AG09309 (cell line): ENCODE measurements around the gene METTL26.

Experiments used
- DNase-seq: peaks from one replicate; pipeline ENCODE4 v3.0.0-alpha.2; 2010; ENCODE audit warnings: low read depth
- H3K4me3 ChIP-seq: 2 replicates; pipeline ENCODE4 v1.5.1; 2011; ENCODE audit warnings: mild to moderate bottlenecking, low read depth, low read length, moderate library complexity; ENCODE audit not compliant: control insufficient read depth
- TF ChIP-seq, protein P1 (sequence below): IDR thresholded peaks from 2 replicates; pipeline ENCODE4 v1.5.1; 2011; ENCODE audit warnings: mild to moderate bottlenecking, low read depth, low read length, inconsistent platforms; ENCODE audit not compliant: insufficient read depth, control insufficient read depth; ENCODE audit errors: missing control alignments

Gene METTL26

DNA sequence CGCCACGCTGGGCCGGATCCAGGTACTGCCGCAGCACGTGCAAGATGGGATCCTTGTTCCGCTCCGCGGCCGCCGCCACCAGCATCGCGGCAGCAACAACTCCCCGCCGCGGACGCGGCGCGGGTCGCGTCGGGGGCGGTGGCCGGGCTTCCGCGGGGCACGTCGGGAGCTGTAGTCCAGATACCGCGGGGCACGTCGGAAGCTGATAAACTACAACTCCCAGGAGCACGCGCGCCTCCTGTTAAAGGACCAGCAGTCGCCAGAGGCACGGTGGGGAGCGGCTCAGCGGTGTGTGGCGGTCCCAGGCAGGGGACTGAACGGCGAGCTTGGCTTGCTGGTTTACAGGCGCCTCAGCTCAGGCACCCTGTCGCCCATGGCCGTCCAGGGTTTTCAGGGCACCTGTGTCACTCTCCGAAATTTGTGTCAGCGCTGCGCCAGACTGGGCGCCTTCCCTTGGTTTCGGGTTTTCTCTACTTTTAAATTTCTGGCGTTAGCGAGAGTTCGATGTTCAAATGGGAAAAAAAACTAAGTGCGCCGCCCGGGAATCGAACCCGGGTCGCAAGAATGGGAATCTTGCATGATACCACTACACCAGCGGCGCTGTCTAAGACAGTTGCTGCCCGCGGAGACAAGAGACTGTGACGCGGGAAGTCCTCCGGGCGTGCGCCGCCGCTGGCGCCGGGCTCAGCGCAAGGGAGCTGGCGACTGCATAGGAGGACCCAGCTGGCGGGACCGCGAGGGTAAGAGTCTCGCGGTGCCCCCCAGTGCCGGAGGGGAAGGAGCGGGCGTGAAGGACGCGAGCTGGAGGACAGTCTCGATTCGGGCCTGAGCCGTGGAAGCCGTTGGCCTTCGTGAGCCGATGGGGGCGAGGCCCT is at the start of gene METTL26:
Gene METTL26, minus strand, starts transcription at position 100 of the 875 bp plus-strand sequence. Its CDS starts 15 bp downstream, at position 85.
- H3K4me3 ChIP-seq: peak within 1 kb of the TSS; percentile 78
- peak; percentile 75 for DNase-seq
- TF ChIP-seq, protein P1, sequence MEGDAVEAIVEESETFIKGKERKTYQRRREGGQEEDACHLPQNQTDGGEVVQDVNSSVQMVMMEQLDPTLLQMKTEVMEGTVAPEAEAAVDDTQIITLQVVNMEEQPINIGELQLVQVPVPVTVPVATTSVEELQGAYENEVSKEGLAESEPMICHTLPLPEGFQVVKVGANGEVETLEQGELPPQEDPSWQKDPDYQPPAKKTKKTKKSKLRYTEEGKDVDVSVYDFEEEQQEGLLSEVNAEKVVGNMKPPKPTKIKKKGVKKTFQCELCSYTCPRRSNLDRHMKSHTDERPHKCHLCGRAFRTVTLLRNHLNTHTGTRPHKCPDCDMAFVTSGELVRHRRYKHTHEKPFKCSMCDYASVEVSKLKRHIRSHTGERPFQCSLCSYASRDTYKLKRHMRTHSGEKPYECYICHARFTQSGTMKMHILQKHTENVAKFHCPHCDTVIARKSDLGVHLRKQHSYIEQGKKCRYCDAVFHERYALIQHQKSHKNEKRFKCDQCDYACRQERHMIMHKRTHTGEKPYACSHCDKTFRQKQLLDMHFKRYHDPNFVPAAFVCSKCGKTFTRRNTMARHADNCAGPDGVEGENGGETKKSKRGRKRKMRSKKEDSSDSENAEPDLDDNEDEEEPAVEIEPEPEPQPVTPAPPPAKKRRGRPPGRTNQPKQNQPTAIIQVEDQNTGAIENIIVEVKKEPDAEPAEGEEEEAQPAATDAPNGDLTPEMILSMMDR: no peak

DNA sequence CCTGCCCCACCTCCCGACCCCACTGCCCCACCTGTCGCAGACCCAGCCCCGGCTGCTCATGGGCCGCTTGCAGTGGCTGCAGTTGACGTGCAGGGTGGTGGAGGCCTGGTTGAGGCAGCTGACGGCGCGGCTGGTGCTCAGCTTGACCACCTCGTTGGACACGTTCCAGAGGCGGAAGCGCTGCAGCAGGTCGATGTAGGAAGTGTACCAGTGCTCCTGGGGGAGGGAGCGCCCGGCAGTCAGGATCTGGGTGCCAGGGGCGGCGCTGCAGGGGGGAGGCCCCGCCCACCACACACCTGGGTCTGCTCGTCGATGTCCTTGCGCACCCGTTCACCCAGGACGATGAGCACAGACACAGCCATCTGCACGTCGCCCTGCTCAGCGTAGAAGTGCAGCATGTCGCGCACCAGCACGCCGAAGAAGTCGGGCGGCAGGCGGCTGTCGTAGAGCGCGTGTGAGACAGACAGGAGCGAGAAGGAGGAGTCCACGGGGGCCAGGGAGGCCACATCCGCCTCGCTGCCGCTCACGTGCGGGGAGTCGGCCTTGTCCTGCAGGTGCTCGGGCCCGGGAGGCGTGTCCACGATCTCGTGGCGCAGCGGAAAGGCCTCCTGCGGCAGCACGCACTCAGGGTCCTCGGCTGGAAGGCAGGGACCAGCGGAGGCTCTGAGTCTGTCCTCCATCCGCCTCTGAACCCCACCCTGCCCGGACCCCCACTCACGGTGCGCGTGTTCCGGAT is 49.0 kb upstream of the METTL26 start:
- no peak for DNase-seq
- TF ChIP-seq, protein P1: no peak
- H3K4me3 ChIP-seq: no peak overlapping the region; the same call in 1 of the 2 replicates

GRCh38 chr16:684071-684794 is 48.1 kb upstream of the METTL26 start, which contains the start of gene JMJD8:
Gene JMJD8 (minus strand): TSS chr16:684334. CDS start chr16:684319, 15 bp downstream.
- DNase-seq: peak; percentile 69
- TF ChIP-seq, protein P1: no peak
- peak within 1 kb of the TSS; percentile 63 for H3K4me3 ChIP-seq

GRCh38 chr16:683396-684070 is 47.4 kb upstream of the METTL26 start:
- no peak for DNase-seq
- H3K4me3 ChIP-seq: peak overlapping the region; percentile 63
- TF ChIP-seq, protein P1: no peak

DNA sequence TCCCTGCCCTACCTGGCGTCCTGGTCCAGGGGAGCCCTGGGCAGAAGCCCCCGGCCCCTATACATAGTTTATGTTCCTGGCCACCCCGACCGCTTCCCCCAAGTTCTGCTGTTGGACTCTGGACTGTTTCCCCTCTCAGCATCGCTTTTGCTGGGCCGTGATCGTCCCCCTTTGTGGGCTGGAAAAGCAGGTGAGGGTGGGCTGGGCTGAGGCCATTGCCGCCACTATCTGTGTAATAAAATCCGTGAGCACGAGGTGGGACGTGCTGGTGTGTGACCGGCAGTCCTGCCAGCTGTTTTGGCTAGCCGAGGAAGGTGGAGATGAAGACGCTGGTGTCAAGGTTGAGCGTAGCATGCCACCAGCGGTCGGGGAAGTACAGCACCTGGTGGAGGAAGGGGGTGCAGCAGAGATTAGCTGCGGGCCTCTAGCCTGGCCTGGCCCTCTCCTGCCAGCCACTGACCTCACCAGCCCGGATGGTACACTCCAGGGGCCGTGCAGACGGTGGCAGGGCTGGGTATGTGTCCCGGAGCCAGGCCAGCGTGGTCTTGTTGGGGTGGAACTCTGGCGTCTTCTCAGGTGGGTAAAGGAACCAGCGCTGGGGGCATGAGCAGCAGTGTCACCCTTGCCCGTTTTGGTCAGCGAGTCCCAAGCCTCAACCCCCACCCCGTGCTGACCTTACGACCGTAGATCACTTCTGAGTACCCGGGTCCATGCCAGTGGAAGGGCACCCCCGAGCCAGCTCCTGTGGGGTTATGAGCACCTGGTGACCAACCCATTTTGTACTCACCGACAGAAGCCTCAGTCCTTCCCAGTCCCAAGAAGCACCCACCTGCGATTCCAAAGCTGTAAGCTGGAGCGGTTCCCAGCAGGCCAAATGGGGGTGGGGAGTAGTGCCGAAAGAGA is 46.6 kb upstream of the METTL26 start:
- H3K4me3 ChIP-seq: peak overlapping the region; percentile 63
- DNase-seq: no peak
- TF ChIP-seq, protein P1: no peak
